Colon (tissue), 2 donors: Measurements from ENCODE around the gene DDX21.
"Not testable (repeated sequence)": the region's sequence is repeated elsewhere in the genome, so short reads cannot be mapped to it uniquely, and the experiment has no call there.

ENCODE experiments used
- FAIRE-seq: peaks from 2 replicates; lab custom pipeline; 2012; peaks lifted over from hg19 to GRCh38; lab: Jason Lieb, UNC
- donor health status: control.
- donor health status: control.

Gene DDX21

GRCh38 chr10:68955832-68956532 lies at the start of gene DDX21:
TSS of gene DDX21 (plus strand) at chr10:68956170. CDS start at chr10:68956226, 56 bp downstream.
- FAIRE-seq, result no peak

- FAIRE-seq, result no peak
These were observed 31.4 kb upstream of the DDX21 start for GRCh38 chr10:68924593-68924992.

GRCh38 chr10:68925489-68925888 lies 30.5 kb upstream of the DDX21 start:
- no peak for FAIRE-seq

GRCh38 chr10:68929157-68929556 lies 26.8 kb upstream of the DDX21 start:
- not testable (repeated sequence) for FAIRE-seq

- not testable (repeated sequence) for FAIRE-seq
These were observed 26.1 kb upstream of the DDX21 start for GRCh38 chr10:68929888-68930287.

GRCh38 chr10:68932860-68933259 lies 23.1 kb upstream of the DDX21 start:
- FAIRE-seq, result not testable (repeated sequence)

GRCh38 chr10:68934994-68935393 lies 21.0 kb upstream of the DDX21 start:
- FAIRE-seq, result no peak

GRCh38 chr10:68938117-68938516 lies 17.9 kb upstream of the DDX21 start:
- FAIRE-seq, result no peak

- no peak for FAIRE-seq
These were observed 17.1 kb upstream of the DDX21 start for GRCh38 chr10:68938884-68939283.

- peak; percentile 21 for FAIRE-seq
These were observed 15.1 kb upstream of the DDX21 start for GRCh38 chr10:68940917-68941316.

GRCh38 chr10:68950598-68950997 lies 5.4 kb upstream of the DDX21 start:
- FAIRE-seq, result no peak

- FAIRE-seq, result no peak
These were observed 1.1 kb upstream of the DDX21 start for GRCh38 chr10:68954904-68955303.

- FAIRE-seq, result no peak
These were observed 577 bp upstream of the DDX21 start for GRCh38 chr10:68955355-68955831.

GRCh38 chr10:68957284-68957615 lies 1.3 kb downstream of the DDX21 start:
- FAIRE-seq, result no peak

- no peak for FAIRE-seq
These were observed 1.7 kb downstream of the DDX21 start for GRCh38 chr10:68957654-68958053.

- FAIRE-seq, result no peak
These were observed 3.9 kb downstream of the DDX21 start for GRCh38 chr10:68959695-68960527.

GRCh38 chr10:68963151-68963550 lies 7.2 kb downstream of the DDX21 start:
- no peak for FAIRE-seq

- no peak for FAIRE-seq
These were observed 18.0 kb downstream of the DDX21 start for GRCh38 chr10:68973975-68974374.

GRCh38 chr10:68975936-68976473 lies 20.0 kb downstream of the DDX21 start:
- not testable (repeated sequence) for FAIRE-seq

- FAIRE-seq, result not testable (repeated sequence)
These were observed 23.8 kb downstream of the DDX21 start for GRCh38 chr10:68979738-68980137.

- no peak for FAIRE-seq
These were observed 25.1 kb downstream of the DDX21 start for GRCh38 chr10:68981074-68981473.

- FAIRE-seq, result no peak
These were observed 26.4 kb downstream of the DDX21 start for GRCh38 chr10:68982389-68982788.

- no peak for FAIRE-seq
These were observed 31.6 kb downstream of the DDX21 start for GRCh38 chr10:68987611-68988010.
